GM12878 (cell line): Measurements from ENCODE around the gene GPN1. TPM values are rescaled to one million over a fixed set of nuclear protein-coding genes. Genes with fewer than 3 reads are reported as not detected.

Experiments
- ATAC-seq: fragments of 200-7000 bp; cut with Tn5 transposase; 3 replicates; pipeline ENCODE4 v1.9.1; 2020; ENCODE audit warnings: mild to moderate bottlenecking, moderate library complexity
- BruUV-seq: library from RNA; stranded (reverse); fragments of 400-500 nt; replicated peaks from 2 replicates; lab custom pipeline; 2021; lab: Mats Ljungman, UMichigan
- CTCF ChIA-PET: fragments of 300-600 bp; sonication (Branson Sonifier 250); formaldehyde crosslinking; extraction: SDS; loops from one replicate; lab custom pipeline; 2021; ENCODE audit warnings: inconsistent platforms; lab: Yijun Ruan, JAX
- POLR2A ChIA-PET: fragments of 350-600 bp; formaldehyde crosslinking; extraction: SDS; loops from one replicate; lab custom pipeline; 2021; ENCODE audit warnings: inconsistent platforms; lab: Charles Lee
- RAD21 ChIA-PET: fragments of 300-600 bp; sonication (Branson Sonifier 250); formaldehyde crosslinking; loops from one replicate; lab custom pipeline; 2023; ENCODE audit warnings: antibody characterized with exemption; ENCODE audit not compliant: unreplicated experiment; lab: Charles Lee
- SMC1A ChIA-PET: fragments of 300-600 bp; sonication (Branson Sonifier 250); formaldehyde crosslinking; loops from one replicate; lab custom pipeline; 2023; ENCODE audit not compliant: unreplicated experiment, uncharacterized antibody; lab: Charles Lee
- DNase-seq: peaks from one replicate; pipeline ENCODE4 v3.0.0-alpha.2; 2011; ENCODE audit warnings: low read depth, low spot score
- FAIRE-seq: peaks from 3 replicates; lab custom pipeline; 2011; peaks lifted over from hg19 to GRCh38; lab: Jason Lieb, UNC
- H2AFZ ChIP-seq: 2 replicates; pipeline ENCODE4 v1.6.0; 2011; ENCODE audit warnings: low read depth, low read length, control low read depth; ENCODE audit not compliant: control insufficient read depth
- H3K27ac ChIP-seq: 2 replicates; pipeline ENCODE4 v1.5.1; 2011; ENCODE audit warnings: control low read depth; ENCODE audit not compliant: control insufficient read depth, insufficient read depth
- H3K27me3 ChIP-seq, 2 experiments: replicated peaks in 1 of 2; 2 replicates each; pipeline versions ENCODE4 v1.6.0 to v1.6.1; 2011; ENCODE audit warnings: low read length in 1 of 2; ENCODE audit not compliant: control insufficient read depth in 2 of 2, insufficient read depth in 2 of 2
- H3K36me3 ChIP-seq, 2 experiments: 2 replicates each; pipeline ENCODE4 v1.5.1; 2011; ENCODE audit warnings: low read length in 1 of 2; ENCODE audit not compliant: control insufficient read depth in 2 of 2, insufficient read depth in 2 of 2
- H3K4me1 ChIP-seq: 2 replicates; pipeline ENCODE4 v1.6.1; 2011; ENCODE audit warnings: mild to moderate bottlenecking, low read length, moderate library complexity, mixed read lengths; ENCODE audit not compliant: control insufficient read depth, insufficient read depth
- H3K4me2 ChIP-seq: 2 replicates; pipeline ENCODE4 v1.6.0; 2011; ENCODE audit warnings: control low read depth; ENCODE audit not compliant: control insufficient read depth, insufficient read depth
- H3K4me3 ChIP-seq: fragments of 200-600 bp; sonication (generic); 2 replicates; pipeline ENCODE4 v1.5.1; 2016
- H3K79me2 ChIP-seq: 2 replicates; pipeline ENCODE4 v1.6.0; 2011; ENCODE audit warnings: low read length; ENCODE audit not compliant: control insufficient read depth, insufficient read depth
- H3K9ac ChIP-seq: 2 replicates; pipeline ENCODE4 v1.8.0; 2011; ENCODE audit warnings: low read length, control low read depth, mixed read lengths; ENCODE audit not compliant: control insufficient read depth, insufficient read depth
- H3K9me3 ChIP-seq: replicated peaks from 3 replicates; pipeline ENCODE4 v1.5.1; 2011; ENCODE audit warnings: mild to moderate bottlenecking, low read length; ENCODE audit not compliant: control insufficient read depth, insufficient read depth
- H4K20me1 ChIP-seq: 2 replicates; pipeline ENCODE4 v1.6.0; 2011; ENCODE audit not compliant: control insufficient read depth, insufficient read depth
- GATAD2B ChIP-seq: fragments of 450-650 bp; conservative IDR thresholded peaks from 2 replicates; pipeline ENCODE4 v1.6.1; 2017; ENCODE audit warnings: low read depth, mild to moderate bottlenecking, moderate library complexity
- NR2C1 ChIP-seq: fragments of 450-650 bp; IDR thresholded peaks from 2 replicates; pipeline ENCODE4 v1.6.1; 2017; ENCODE audit warnings: antibody characterized with exemption, mild to moderate bottlenecking, moderate library complexity
- RB1 ChIP-seq: fragments of 450-650 bp; formaldehyde crosslinking; IDR thresholded peaks from 2 replicates; pipeline ENCODE4 v1.6.1; 2017; ENCODE audit warnings: mild to moderate bottlenecking, borderline replicate concordance
- SRF ChIP-seq, 2 experiments: IDR thresholded peaks; 2 replicates each; pipeline ENCODE4 v1.6.1; 2011; ENCODE audit warnings: low read depth in 2 of 2, low read length in 2 of 2, mild to moderate bottlenecking in 1 of 2, moderate library complexity in 1 of 2
- TCF3 ChIP-seq: IDR thresholded peaks from 2 replicates; pipeline ENCODE4 v1.6.1; 2012; ENCODE audit warnings: low read depth, mild to moderate bottlenecking, low read length, borderline replicate concordance; ENCODE audit not compliant: insufficient read depth
- WGBS: methylation state at CpG from one replicate; pipeline ENCODE4 v1.1.6; 2016; ENCODE audit warnings: low lambda C conversion rate; ENCODE audit not compliant: insufficient replicate concordance, insufficient coverage; ENCODE audit errors: missing lambda C conversion rate; 5-methylcytosine and 5-hydroxymethylcytosine counted together
- in situ Hi-C: fragments of 300-500 bp; cut with MboI; formaldehyde crosslinking; loops from 9 replicates; pipeline ENCODE4 v1.14.3; 2018; ENCODE audit warnings: mixed read lengths
- intact Hi-C: fragments of 100-400 bp; cut with micrococcal nuclease; formaldehyde crosslinking; loops from one replicate; pipeline ENCODE4 v1.14.2; 2022; ENCODE audit not compliant: unreplicated experiment
- polyA plus RNA-seq, 11 experiments: library from polyadenylated mRNA; depleted of rRNA in 4 of 11; unstranded in 6 of 11; stranded (reverse) in 5 of 11; fragments of >200 nt; fragmentation: Nextera tagmentation in 4 of 11; fragmentation: Illumina TruSeq in 1 of 11; extraction: Ambion mirVana in 4 of 11; extraction: Trizol in 1 of 11; gene quantifications; 1 replicate in 1 of 11; 2 replicates in 10 of 11; pipeline versions ENCODE4 v1.2.1 to v1.2.3, GENCODE V29; 2011 to 2016; ENCODE audit warnings: inconsistent platforms in 2 of 11, missing spikeins in 2 of 11, low read depth in 1 of 11
- total RNA-seq, 4 experiments: library from RNA; depleted of rRNA in 3 of 4; stranded (reverse); fragments of >200 nt in 3 of 4; fragmentation: Illumina TruSeq in 1 of 4; extraction: Trizol in 1 of 4; gene quantifications; 2 replicates each; pipeline versions ENCODE4 v1.2.1 to v1.2.3, GENCODE V29; 2013 to 2021
- TF ChIP-seq, protein P1 (sequence below): fragments of 450-650 bp; IDR thresholded peaks from 2 replicates; pipeline ENCODE4 v1.6.1; 2018; ENCODE audit warnings: mild to moderate bottlenecking, low read depth, moderate library complexity; ENCODE audit not compliant: partially characterized antibody
- TF ChIP-seq, protein P2 (sequence below): IDR thresholded peaks from 2 replicates; pipeline ENCODE4 v1.6.1; 2012; ENCODE audit warnings: improper control_type of control experiment, low read depth, low read length; ENCODE audit not compliant: insufficient replicate concordance

GPN1 gene
- total and polyA plus RNA-seq, 10 of the 15 experiments (the other 5 are each of a cell fraction or from before 2014, with no cell fraction given), result 32.1 to 108 (median 60.4) TPM

DNA sequence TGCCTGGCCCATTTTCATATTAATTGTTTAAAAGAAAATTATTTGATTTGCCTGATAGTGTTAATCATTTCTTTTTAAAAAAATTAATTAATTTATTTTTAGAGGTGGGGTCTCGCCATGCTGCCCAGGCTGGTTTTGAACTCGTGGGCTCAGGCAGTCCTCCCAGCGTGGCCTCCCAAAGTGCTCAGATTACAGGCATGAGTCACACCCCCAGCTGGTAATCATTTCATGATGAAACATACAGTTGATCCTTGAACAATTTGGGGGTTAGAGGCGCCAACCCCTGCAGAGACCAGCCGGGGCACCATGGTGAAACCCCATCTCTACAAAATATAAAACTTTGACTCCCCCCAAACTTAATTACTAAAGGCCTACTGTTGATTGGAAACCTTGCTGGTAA, 7.9 kb downstream of the GPN1 start:
- no peaks in the 10 kb centered on the region for H3K79me2 ChIP-seq
- no peak for TF ChIP-seq TCF3
- no peak for TF ChIP-seq SRF (IDR thresholded peaks at IDR 0.05; ENCODE audit: low read depth in 2 of 2, low read length in 2 of 2)
- no peak for TF ChIP-seq NR2C1
- no peak for TF ChIP-seq RB1
- TF ChIP-seq GATAD2B, result no peak
- TF ChIP-seq, protein P1, sequence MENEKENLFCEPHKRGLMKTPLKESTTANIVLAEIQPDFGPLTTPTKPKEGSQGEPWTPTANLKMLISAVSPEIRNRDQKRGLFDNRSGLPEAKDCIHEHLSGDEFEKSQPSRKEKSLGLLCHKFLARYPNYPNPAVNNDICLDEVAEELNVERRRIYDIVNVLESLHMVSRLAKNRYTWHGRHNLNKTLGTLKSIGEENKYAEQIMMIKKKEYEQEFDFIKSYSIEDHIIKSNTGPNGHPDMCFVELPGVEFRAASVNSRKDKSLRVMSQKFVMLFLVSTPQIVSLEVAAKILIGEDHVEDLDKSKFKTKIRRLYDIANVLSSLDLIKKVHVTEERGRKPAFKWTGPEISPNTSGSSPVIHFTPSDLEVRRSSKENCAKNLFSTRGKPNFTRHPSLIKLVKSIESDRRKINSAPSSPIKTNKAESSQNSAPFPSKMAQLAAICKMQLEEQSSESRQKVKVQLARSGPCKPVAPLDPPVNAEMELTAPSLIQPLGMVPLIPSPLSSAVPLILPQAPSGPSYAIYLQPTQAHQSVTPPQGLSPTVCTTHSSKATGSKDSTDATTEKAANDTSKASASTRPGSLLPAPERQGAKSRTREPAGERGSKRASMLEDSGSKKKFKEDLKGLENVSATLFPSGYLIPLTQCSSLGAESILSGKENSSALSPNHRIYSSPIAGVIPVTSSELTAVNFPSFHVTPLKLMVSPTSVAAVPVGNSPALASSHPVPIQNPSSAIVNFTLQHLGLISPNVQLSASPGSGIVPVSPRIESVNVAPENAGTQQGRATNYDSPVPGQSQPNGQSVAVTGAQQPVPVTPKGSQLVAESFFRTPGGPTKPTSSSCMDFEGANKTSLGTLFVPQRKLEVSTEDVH, result no peak
- TF ChIP-seq, protein P2, sequence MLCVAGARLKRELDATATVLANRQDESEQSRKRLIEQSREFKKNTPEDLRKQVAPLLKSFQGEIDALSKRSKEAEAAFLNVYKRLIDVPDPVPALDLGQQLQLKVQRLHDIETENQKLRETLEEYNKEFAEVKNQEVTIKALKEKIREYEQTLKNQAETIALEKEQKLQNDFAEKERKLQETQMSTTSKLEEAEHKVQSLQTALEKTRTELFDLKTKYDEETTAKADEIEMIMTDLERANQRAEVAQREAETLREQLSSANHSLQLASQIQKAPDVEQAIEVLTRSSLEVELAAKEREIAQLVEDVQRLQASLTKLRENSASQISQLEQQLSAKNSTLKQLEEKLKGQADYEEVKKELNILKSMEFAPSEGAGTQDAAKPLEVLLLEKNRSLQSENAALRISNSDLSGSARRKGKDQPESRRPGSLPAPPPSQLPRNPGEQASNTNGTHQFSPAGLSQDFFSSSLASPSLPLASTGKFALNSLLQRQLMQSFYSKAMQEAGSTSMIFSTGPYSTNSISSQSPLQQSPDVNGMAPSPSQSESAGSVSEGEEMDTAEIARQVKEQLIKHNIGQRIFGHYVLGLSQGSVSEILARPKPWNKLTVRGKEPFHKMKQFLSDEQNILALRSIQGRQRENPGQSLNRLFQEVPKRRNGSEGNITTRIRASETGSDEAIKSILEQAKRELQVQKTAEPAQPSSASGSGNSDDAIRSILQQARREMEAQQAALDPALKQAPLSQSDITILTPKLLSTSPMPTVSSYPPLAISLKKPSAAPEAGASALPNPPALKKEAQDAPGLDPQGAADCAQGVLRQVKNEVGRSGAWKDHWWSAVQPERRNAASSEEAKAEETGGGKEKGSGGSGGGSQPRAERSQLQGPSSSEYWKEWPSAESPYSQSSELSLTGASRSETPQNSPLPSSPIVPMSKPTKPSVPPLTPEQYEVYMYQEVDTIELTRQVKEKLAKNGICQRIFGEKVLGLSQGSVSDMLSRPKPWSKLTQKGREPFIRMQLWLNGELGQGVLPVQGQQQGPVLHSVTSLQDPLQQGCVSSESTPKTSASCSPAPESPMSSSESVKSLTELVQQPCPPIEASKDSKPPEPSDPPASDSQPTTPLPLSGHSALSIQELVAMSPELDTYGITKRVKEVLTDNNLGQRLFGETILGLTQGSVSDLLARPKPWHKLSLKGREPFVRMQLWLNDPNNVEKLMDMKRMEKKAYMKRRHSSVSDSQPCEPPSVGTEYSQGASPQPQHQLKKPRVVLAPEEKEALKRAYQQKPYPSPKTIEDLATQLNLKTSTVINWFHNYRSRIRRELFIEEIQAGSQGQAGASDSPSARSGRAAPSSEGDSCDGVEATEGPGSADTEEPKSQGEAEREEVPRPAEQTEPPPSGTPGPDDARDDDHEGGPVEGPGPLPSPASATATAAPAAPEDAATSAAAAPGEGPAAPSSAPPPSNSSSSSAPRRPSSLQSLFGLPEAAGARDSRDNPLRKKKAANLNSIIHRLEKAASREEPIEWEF, result no peak
- no peak overlapping the region for H3K4me3 ChIP-seq
- 95% methylated on average over 5 of the region's 5 CpGs for WGBS
- POLR2A ChIA-PET, result no interaction called here
- no peak for DNase-seq
- no peak overlapping the region for H2AFZ ChIP-seq
- no peaks in the 10 kb centered on the region for H3K9me3 ChIP-seq
- intact Hi-C loops, result no loop called here
- H3K9ac ChIP-seq, result no peak overlapping the region
- CTCF ChIA-PET, result no interaction called here
- no peaks in the 10 kb centered on the region for H3K27me3 ChIP-seq
- FAIRE-seq, result no peak
- BruUV-seq, result no TSS peak
- H3K4me1 ChIP-seq, result no peaks in the 10 kb centered on the region
- H3K27ac ChIP-seq, result no peak overlapping the region
- H3K36me3 ChIP-seq, result peaks cover 0 to 31% of the 10 kb centered on the region in 2 experiments; a peak in 2 of 4 replicates
- RAD21 ChIA-PET, result no interaction called here
- H3K4me2 ChIP-seq, result no peak overlapping the region
- H4K20me1 ChIP-seq, result no peaks in the 10 kb centered on the region
- no peak for ATAC-seq
- SMC1A ChIA-PET, result no interaction called here
- in situ Hi-C loops, result no loop called here
